GM12872 (cell line): ENCODE data around the gene DNM2.

ENCODE experiments used
- TF ChIP-seq, protein P1 (sequence below): IDR thresholded peaks from 3 replicates; pipeline ENCODE4 v1.5.1; 2011; ENCODE audit warnings: low read depth, mild to moderate bottlenecking, low read length, moderate library complexity; ENCODE audit not compliant: insufficient read depth

Gene DNM2

GRCh38 chr19:10780368-10780767, 62.5 kb downstream of the DNM2 start:
- TF ChIP-seq, protein P1, sequence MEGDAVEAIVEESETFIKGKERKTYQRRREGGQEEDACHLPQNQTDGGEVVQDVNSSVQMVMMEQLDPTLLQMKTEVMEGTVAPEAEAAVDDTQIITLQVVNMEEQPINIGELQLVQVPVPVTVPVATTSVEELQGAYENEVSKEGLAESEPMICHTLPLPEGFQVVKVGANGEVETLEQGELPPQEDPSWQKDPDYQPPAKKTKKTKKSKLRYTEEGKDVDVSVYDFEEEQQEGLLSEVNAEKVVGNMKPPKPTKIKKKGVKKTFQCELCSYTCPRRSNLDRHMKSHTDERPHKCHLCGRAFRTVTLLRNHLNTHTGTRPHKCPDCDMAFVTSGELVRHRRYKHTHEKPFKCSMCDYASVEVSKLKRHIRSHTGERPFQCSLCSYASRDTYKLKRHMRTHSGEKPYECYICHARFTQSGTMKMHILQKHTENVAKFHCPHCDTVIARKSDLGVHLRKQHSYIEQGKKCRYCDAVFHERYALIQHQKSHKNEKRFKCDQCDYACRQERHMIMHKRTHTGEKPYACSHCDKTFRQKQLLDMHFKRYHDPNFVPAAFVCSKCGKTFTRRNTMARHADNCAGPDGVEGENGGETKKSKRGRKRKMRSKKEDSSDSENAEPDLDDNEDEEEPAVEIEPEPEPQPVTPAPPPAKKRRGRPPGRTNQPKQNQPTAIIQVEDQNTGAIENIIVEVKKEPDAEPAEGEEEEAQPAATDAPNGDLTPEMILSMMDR = no peak

DNA sequence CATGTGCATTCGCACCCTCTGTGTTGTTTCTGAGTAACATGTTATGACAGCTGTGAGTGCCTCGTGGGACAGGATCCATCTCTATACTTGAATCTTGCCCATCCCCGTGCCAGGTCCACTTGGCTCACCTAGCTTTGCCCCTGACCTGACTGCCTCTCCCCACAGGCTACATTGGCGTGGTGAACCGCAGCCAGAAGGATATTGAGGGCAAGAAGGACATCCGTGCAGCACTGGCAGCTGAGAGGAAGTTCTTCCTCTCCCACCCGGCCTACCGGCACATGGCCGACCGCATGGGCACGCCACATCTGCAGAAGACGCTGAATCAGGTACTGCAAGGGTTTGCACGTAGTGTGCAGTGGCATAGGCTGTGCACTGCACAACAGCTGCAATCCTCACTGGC, 64.9 kb downstream of the DNM2 start:
- TF ChIP-seq, protein P1 = no peak

- TF ChIP-seq, protein P1 = no peak
Measured at GRCh38 chr19:10784257-10784656, 66.4 kb downstream of the DNM2 start.

- TF ChIP-seq, protein P1 = no peak
Measured at GRCh38 chr19:10788146-10788545, 70.3 kb downstream of the DNM2 start.

- TF ChIP-seq, protein P1 = no peak
Measured at GRCh38 chr19:10789866-10790265, 72.0 kb downstream of the DNM2 start.

- TF ChIP-seq, protein P1 = no peak
Measured at GRCh38 chr19:10796653-10797052, 78.8 kb downstream of the DNM2 start.

DNA sequence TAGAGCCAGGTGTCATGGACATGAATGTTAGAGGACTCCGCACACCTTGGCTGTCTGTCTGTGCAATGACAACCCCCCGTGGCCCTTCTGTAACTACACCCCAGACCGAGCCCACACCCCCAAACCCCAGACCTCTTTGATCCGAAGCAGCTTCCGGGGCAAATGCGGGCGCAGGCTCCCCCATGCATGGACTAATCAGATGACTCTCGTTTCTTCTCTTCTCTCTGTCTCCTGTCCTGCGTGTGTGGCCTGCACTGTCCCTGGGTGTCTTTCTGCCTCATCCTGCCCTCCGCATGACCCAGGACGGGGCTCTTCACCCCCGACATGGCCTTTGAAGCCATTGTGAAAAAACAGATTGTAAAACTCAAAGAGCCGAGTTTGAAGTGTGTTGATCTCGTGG, 79.2 kb downstream of the DNM2 start:
- TF ChIP-seq, protein P1 = no peak
